Measurements from ENCODE around the gene LTB4R2.

Gene LTB4R2

GRCh38 chr14:24299255-24300191 is 10.4 kb upstream of the LTB4R2 start, which contains the start of the genes DHRS1 and NOP9:
TSS of gene DHRS1 (minus strand) at chr14:24299780. CDS start at chr14:24299106, 674 bp downstream.
TSS of gene NOP9 (plus strand) at chr14:24299850. CDS start at chr14:24299955, 105 bp downstream.
- peak; percentile 89 to 93 for DNase-seq

- no peak for DNase-seq
These were observed 9.5 kb upstream of the LTB4R2 start for GRCh38 chr14:24300326-24300980.

- no peak for DNase-seq
These were observed 5.9 kb upstream of the LTB4R2 start for GRCh38 chr14:24304019-24304387.

GRCh38 chr14:24307156-24307574 is 2.8 kb upstream of the LTB4R2 start:
- DNase-seq = no peak

- DNase-seq = peak; percentile 54 to 65
These were observed 2.2 kb upstream of the LTB4R2 start, which contains the start of gene CIDEB for GRCh38 chr14:24307575-24308341. TSS of gene CIDEB (minus strand) at chr14:24307977. CDS start at chr14:24307858, 119 bp downstream.

GRCh38 chr14:24308342-24309124 is 1.4 kb upstream of the LTB4R2 start:
- DNase-seq = no peak

GRCh38 chr14:24310265-24310645 is 315 bp downstream of the LTB4R2 start:
- DNase-seq = no peak

GRCh38 chr14:24310646-24311604 is 985 bp downstream of the LTB4R2 start, which contains the start of gene LTB4R:
TSS of gene LTB4R (plus strand) at chr14:24311502. CDS start at chr14:24315652, 4,150 bp downstream.
- peak; percentile 45 to 60 for DNase-seq

- no peak for DNase-seq
These were observed 2.1 kb downstream of the LTB4R2 start for GRCh38 chr14:24311837-24312615.

- DNase-seq = no peak
These were observed 3.0 kb downstream of the LTB4R2 start for GRCh38 chr14:24312736-24313507.

GRCh38 chr14:24313913-24314312 is 4.0 kb downstream of the LTB4R2 start:
- no peak for DNase-seq

GRCh38 chr14:24314377-24315193 is 4.6 kb downstream of the LTB4R2 start:
- no peak for DNase-seq

GRCh38 chr14:24315243-24315806 is 5.4 kb downstream of the LTB4R2 start:
- no peak for DNase-seq

GRCh38 chr14:24315807-24316596 is 6.1 kb downstream of the LTB4R2 start:
- no peak for DNase-seq

GRCh38 chr14:24316597-24316950 is 6.6 kb downstream of the LTB4R2 start:
- DNase-seq = no peak

GRCh38 chr14:24317141-24317928 is 7.4 kb downstream of the LTB4R2 start:
- DNase-seq = no peak

Data from activated CD4-positive, alpha-beta T cell treated with anti-CD3 and anti-CD28 coated beads for 4 hours (primary cell).